GM12892 (cell line): ENCODE results near the gene SIK3.

ENCODE experiments used
- POLR2A ChIP-seq: IDR thresholded peaks from 2 replicates; pipeline ENCODE4 v1.6.1; 2011; ENCODE audit warnings: low read depth, low read length, control low read depth
- TAF1 ChIP-seq: IDR thresholded peaks from 2 replicates; pipeline ENCODE4 v1.6.1; 2011; ENCODE audit warnings: low read depth, mild to moderate bottlenecking, control low read depth, low read length, borderline replicate concordance

- TF ChIP-seq TAF1 (no peak), POLR2A (no peak)
Measured at GRCh38 chr11:116808262-116809175, 289.7 kb downstream of the SIK3 start.
